ENCODE measurements around the gene LHFPL3. TPM values are rescaled to one million over a fixed set of nuclear protein-coding genes. Genes with fewer than 3 reads are reported as not detected.
"Not testable (repeated sequence)": the region's sequence is repeated elsewhere in the genome, so short reads cannot be mapped to it uniquely, and the experiment has no call there.

The LHFPL3 gene
- total RNA-seq, 2 donors from 2014 or later = not detected

DNA sequence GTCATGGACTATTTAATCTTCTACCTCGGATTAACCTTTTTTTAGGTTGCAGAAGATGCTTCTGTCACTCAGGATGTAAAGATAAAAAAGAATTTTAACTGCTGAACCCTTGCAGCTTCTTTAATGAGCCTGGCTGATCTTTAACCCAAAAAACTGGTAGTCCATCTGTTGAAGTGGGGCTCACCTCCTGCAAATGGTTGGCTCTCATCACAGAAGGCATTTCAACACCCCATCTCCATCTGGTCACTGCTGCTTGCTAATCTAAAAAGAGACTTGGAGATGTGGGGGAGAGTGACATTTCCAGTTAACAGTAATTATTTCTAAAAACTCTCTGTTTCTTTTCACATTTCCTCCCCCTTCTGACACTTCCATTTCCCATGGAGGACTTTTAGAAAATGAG lies 208.6 kb downstream of the LHFPL3 start:
- no peak overlapping the region for H3K27ac Mint-ChIP-seq
- H3K27me3 Mint-ChIP-seq = no peaks in the 10 kb centered on the region
- peaks cover 13% of the 10 kb centered on the region for H3K9me3 Mint-ChIP-seq

DNA sequence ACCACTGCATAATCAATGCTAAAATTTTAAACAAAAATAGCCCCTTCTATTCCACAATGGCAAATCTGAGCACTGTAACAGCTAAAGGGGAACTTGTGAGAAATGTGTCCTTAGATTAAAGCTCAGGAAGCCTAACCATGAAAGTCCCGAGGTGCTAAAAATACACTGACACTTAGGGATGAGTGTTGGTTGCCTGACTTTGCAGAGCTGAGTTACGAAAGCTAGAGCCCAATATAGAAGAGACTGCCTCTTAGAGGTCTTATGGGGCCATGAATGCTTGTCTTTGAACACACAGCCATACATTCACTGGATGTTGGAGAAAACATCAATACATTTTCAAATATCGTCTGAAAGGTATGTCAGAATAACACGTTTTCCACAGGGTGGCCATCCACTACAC lies 209.7 kb downstream of the LHFPL3 start:
- Mint-ChIP-seq H3K36me3 (no peaks in the 10 kb centered on the region), H3K27me3 (no peaks in the 10 kb centered on the region), H3K9me3 (peaks cover 16% of the 10 kb centered on the region), H3K4me1 (ENCODE audit: low read depth in 2 of 2) (no peaks in the 10 kb centered on the region), H3K4me3 (no peak overlapping the region), H3K27ac (no peak overlapping the region)
- DNase-seq (ENCODE audit: low spot score) = no peak
- ATAC-seq = no peak

More for the DNA sequence above, 208.6 kb downstream of the LHFPL3 start:
- ATAC-seq (no peak), DNase-seq (ENCODE audit: low spot score) (no peak)
- Mint-ChIP-seq H3K36me3 (no peaks in the 10 kb centered on the region), H3K4me3 (no peak overlapping the region), H3K4me1 (ENCODE audit: low read depth in 2 of 2) (no peaks in the 10 kb centered on the region)

DNA sequence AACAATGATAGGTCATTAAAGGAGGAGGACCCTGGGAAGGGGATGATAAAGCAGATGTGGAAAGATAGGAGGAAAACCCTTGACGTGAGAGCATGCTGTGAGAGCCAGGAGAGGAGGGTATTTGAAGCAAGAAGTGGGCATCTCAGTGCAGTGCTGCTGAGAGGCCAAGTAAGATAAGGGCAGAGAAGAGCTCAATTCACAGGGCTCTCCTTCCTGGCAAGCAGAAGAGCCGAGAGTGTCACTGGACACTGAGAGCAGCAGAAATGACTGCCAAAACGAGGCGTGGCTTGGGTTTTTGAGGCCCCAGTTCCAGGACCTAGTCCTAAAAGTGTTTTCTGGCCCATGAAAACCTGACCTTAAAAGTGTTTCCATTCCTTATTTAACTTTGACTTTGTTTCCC lies 213.5 kb downstream of the LHFPL3 start:
- DNase-seq (ENCODE audit: low spot score) = no peak
- H3K27me3 Mint-ChIP-seq = no peaks in the 10 kb centered on the region
- H3K9me3 Mint-ChIP-seq = peaks cover 16% of the 10 kb centered on the region
- no peak overlapping the region for H3K27ac Mint-ChIP-seq
- ATAC-seq = no peak
- H3K36me3 Mint-ChIP-seq = no peaks in the 10 kb centered on the region
- H3K4me1 Mint-ChIP-seq (ENCODE audit: low read depth in 2 of 2) = no peaks in the 10 kb centered on the region
- H3K4me3 Mint-ChIP-seq = no peak overlapping the region

DNA sequence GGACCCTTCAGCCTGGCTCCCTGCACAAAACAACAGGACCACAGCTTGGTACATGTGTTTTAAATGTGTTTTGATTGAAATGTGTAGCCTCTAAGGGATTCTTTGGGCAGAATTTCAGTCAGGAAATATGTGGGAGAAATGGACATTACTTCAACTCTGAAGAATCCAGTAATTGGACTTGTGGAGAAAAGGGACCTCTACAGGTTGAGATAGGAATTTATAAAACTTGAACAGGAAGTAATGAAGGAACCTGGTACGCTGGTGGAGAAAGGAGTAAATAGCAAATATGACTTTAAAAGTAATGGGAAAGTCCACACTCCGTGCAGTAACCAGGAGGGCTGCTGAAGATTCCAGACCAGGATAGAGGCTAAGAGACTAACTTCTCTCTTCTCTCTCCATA lies 220.5 kb downstream of the LHFPL3 start:
- DNase-seq (ENCODE audit: low spot score) = no peak
- H3K4me1 Mint-ChIP-seq (ENCODE audit: low read depth in 2 of 2) = no peaks in the 10 kb centered on the region
- no peaks in the 10 kb centered on the region for H3K9me3 Mint-ChIP-seq
- H3K4me3 Mint-ChIP-seq = no peak overlapping the region
- no peaks in the 10 kb centered on the region for H3K36me3 Mint-ChIP-seq
- H3K27ac Mint-ChIP-seq = no peak overlapping the region
- ATAC-seq = no peak
- H3K27me3 Mint-ChIP-seq = no peaks in the 10 kb centered on the region

DNA sequence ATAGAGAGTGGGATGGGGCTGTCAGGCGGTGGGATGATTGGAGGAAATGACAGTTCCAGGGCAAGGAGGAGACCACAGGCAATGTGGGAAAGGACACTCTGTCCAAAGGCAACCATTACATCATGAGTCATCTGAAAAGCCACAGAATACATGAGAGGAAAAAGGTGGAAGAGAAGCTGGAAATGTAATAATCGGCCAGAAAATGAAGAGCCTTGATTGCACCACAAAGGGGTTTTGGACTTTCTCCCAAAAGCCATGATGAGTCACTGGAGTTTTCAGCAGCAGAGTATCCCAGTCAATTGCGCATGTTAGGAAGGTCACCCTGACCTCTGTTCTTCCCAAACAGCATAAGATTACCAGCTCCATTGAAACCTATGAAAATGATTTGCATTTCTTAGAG lies 222.0 kb downstream of the LHFPL3 start:
- Mint-ChIP-seq H3K9me3 (peaks cover 8% of the 10 kb centered on the region), H3K4me3 (no peak overlapping the region), H3K4me1 (ENCODE audit: low read depth in 2 of 2) (no peaks in the 10 kb centered on the region), H3K27me3 (no peaks in the 10 kb centered on the region), H3K36me3 (no peaks in the 10 kb centered on the region), H3K27ac (no peak overlapping the region)
- ATAC-seq (no peak), DNase-seq (ENCODE audit: low spot score) (no peak)

DNA sequence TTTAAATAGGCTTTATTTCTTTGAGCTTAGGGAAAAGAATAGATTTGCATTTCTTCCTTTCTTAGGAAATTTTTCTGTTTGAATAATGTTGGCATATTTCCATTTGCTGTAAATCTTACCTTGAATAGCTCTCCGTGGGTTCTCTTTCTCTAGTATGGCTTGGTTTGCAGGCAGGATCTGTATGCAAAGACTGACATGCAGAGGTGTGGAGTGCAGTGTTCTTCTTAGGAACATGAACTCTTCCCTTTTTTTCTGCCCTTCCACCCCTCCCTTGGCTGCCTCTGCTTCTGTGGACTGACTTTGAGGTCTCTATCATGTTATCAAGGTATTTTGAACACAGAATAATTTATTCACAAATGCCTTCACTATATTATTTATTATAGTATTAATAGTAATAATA lies 222.8 kb downstream of the LHFPL3 start:
- no peak for ATAC-seq

DNA sequence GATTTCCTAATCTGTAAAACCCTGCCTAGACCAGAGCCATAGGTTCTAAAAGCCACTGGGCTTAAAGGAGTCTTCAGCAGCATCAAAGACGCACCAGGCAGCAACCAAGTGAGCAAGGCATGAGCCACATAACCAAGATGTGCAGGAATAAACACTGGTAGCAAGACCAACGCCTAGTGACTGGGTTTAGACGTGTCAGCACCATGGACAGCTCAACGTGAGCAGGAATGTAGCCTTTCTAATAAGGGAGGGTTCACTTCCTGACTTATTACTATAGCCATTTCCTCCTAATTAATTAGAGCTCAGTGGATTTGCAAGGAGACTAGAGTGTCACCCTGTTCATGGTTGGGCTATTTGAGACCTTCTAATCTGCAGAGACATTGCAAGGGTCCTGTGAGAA lies 223.7 kb downstream of the LHFPL3 start:
- Mint-ChIP-seq H3K4me1 (ENCODE audit: low read depth in 2 of 2) (no peaks in the 10 kb centered on the region), H3K36me3 (peaks cover 3% of the 10 kb centered on the region), H3K27ac (no peak overlapping the region), H3K4me3 (no peak overlapping the region), H3K9me3 (peaks cover 16% of the 10 kb centered on the region), H3K27me3 (no peaks in the 10 kb centered on the region)
- no peak for ATAC-seq
- no peak for DNase-seq (ENCODE audit: low spot score)

More for the DNA sequence above, 222.8 kb downstream of the LHFPL3 start:
- H3K9me3 Mint-ChIP-seq = peaks cover 12% of the 10 kb centered on the region
- H3K4me1 Mint-ChIP-seq (ENCODE audit: low read depth in 2 of 2) = no peaks in the 10 kb centered on the region
- no peaks in the 10 kb centered on the region for H3K36me3 Mint-ChIP-seq
- no peak overlapping the region for H3K27ac Mint-ChIP-seq
- no peaks in the 10 kb centered on the region for H3K27me3 Mint-ChIP-seq
- H3K4me3 Mint-ChIP-seq = no peak overlapping the region
- no peak for DNase-seq (ENCODE audit: low spot score)

DNA sequence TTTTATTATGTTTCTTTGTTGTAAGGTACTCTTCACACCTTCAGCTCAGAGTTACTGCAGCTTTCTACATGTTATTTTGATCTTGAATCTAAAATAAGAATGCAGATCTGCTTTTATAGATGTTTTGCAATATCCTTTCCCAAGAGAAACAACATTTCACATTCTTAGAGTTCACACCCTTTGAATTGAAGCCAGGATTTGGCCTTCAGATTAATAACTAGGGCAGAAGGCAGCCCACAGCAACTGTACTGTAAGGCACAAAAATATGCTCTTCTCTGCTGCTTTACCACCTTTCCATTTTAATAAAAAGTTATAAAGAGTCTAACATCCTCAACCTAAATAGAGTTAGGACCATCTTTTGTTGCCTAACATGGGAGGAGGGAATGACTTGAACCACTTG lies 224.7 kb downstream of the LHFPL3 start:
- DNase-seq (ENCODE audit: low spot score) (no peak), ATAC-seq (no peak)
- Mint-ChIP-seq H3K4me1 (ENCODE audit: low read depth in 2 of 2) (no peaks in the 10 kb centered on the region), H3K36me3 (peaks cover 5% of the 10 kb centered on the region), H3K9me3 (peaks cover 18% of the 10 kb centered on the region), H3K27ac (no peak overlapping the region), H3K4me3 (no peak overlapping the region), H3K27me3 (no peaks in the 10 kb centered on the region)

DNA sequence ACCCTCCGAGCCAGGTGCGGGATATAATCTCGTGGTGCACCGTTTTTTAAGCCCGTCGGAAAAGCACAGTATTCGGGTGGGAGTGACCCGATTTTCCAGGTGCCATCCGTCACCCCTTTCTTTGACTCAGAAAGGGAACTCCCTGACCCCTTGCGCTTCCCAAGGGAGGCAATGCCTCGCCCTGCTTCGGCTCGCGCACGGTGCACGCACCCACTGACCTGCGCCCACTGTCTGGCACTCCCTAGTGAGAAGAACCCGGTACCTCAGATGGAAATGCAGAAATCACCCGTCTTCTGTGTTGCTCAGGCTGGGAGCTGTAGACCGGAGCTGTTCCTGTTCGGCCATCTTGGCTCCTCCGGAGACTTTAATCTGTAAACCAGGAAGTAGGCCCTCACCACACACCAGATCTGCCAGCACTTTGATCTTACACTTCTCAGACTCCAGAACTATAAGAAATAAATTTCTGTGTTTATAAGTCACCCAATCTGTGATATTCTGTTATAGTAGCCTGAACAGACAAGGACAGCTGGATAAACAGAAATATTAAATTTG lies 235.0 kb downstream of the LHFPL3 start:
- not testable (repeated sequence) for H3K9me3 Mint-ChIP-seq; H3K27ac Mint-ChIP-seq; ATAC-seq; H3K36me3 Mint-ChIP-seq; H3K27me3 Mint-ChIP-seq; DNase-seq (ENCODE audit: low spot score); H3K4me3 Mint-ChIP-seq; H3K4me1 Mint-ChIP-seq (ENCODE audit: low read depth in 2 of 2)

DNA sequence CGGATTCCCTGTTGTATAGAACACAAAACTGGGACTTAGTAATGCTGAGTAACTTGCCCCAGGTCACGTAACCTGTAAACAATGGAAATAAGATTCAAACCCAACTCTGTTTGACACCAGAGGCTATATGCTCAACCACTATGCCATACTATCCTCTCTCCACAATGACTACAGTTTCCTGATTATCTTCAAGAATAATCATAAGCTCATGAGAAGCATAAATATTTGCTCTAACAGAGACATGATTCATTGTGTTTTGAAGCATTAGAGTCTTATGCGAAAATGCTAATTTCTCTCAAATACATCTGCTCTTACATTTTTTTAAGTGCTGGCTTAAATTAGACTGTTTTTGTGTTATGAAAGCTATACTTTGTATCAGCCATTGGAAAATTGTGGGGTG lies 241.3 kb downstream of the LHFPL3 start:
- Mint-ChIP-seq H3K27ac (no peak overlapping the region), H3K4me1 (ENCODE audit: low read depth in 2 of 2) (no peaks in the 10 kb centered on the region), H3K9me3 (no peaks in the 10 kb centered on the region), H3K27me3 (peaks cover 0 to 8% of the 10 kb centered on the region in 2 donors), H3K4me3 (no peak overlapping the region), H3K36me3 (no peaks in the 10 kb centered on the region)
- no peak for DNase-seq (ENCODE audit: low spot score)
- ATAC-seq = no peak

DNA sequence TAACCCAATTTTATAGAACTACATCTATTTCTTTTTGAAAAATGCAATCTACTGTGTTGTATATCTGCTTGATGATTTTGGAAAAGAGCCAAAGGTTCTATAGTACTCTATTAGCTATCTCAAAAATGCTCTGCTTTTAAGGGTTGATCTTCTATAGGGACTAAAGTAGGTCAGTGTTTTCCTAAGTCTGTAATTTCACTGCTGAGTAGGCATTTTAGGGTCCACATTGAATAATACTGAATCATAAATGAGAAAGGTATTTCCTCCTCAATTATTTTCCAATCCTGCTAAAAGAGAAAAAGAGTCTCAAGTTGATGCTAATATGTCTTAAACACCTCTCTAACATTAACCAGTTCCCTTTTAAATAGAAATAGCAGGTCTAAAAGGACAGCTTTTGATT lies 244.2 kb downstream of the LHFPL3 start:
- no peaks in the 10 kb centered on the region for H3K4me1 Mint-ChIP-seq (ENCODE audit: low read depth in 2 of 2)
- H3K36me3 Mint-ChIP-seq = no peaks in the 10 kb centered on the region
- H3K9me3 Mint-ChIP-seq = no peaks in the 10 kb centered on the region
- DNase-seq (ENCODE audit: low spot score) (no peak), ATAC-seq (no peak)
- H3K4me3 Mint-ChIP-seq = no peak overlapping the region
- H3K27ac Mint-ChIP-seq = no peak overlapping the region
- peaks cover 0 to 8% of the 10 kb centered on the region in 2 donors for H3K27me3 Mint-ChIP-seq

DNA sequence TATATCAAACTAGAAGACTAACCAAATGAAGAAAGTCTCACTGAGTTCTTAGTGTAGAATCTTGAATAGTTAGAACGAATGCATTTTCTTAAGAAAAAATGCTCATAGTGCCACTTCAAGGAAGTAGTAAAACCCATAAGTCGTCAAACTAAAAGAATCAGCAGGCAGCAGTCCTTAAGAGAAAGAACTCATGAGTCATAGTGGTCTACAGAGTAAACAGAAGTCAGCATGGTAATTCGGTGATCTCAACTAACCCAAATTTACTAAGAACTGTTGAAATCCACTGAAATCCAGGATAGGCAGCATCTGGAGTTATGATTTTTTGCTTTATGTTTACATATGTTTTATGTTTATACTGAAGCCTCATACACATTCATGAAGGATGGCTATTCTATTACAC lies 256.2 kb downstream of the LHFPL3 start:
- DNase-seq (ENCODE audit: low spot score) (no peak), ATAC-seq (no peak)
- H3K36me3 Mint-ChIP-seq = no peaks in the 10 kb centered on the region
- no peak overlapping the region for H3K4me3 Mint-ChIP-seq
- H3K27ac Mint-ChIP-seq = no peak overlapping the region
- peaks cover 0 to 8% of the 10 kb centered on the region in 2 donors for H3K27me3 Mint-ChIP-seq
- H3K4me1 Mint-ChIP-seq (ENCODE audit: low read depth in 2 of 2) = no peaks in the 10 kb centered on the region
- no peaks in the 10 kb centered on the region for H3K9me3 Mint-ChIP-seq

DNA sequence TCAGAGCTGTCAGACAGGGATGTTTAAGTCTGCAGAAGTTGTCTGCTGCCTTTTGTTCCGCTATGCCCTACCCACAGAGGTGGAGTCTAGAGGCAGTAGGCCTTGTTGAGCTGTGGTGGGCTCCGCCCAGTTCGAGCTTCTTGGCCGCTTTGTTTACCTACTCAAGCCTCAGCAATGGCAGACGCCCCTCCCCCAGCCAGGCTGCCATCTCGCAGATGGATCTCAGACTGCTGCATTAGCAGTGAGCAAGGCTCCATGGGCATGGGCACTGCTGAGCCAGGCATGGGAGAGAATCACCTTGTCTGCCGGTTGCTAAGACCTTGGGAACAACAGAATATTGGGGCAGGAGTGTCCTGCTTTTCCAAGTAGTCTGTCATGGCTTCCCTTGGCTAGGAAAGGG lies 267.2 kb downstream of the LHFPL3 start:
- DNase-seq (ENCODE audit: low spot score); H3K27me3 Mint-ChIP-seq; H3K4me1 Mint-ChIP-seq (ENCODE audit: low read depth in 2 of 2); H3K27ac Mint-ChIP-seq; ATAC-seq; H3K4me3 Mint-ChIP-seq; H3K36me3 Mint-ChIP-seq: not testable (repeated sequence)
- peaks cover 11% of the 10 kb centered on the region for H3K9me3 Mint-ChIP-seq

DNA sequence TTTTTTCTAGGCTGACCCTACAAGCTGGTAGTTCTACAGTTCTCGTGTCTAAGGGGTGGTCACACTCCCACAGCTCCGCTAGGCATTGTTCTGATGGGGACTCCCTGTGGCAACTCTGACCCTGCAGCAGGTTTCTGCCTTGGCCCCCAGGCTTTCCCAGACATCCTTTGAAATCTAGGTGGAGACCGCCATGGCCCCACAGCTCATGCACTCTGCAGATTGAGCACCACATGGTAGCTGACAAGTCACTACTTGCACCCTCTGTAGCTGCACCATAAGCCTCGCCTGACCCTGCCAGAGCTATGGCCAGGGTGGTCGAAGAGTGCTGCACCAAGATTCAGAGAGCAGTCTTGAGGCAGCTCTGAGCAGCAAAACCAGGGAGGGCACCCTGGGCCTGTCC lies 275.6 kb downstream of the LHFPL3 start:
- DNase-seq (ENCODE audit: low spot score) (no peak), ATAC-seq (no peak)
- Mint-ChIP-seq H3K36me3 (no peaks in the 10 kb centered on the region), H3K27ac (no peak overlapping the region), H3K9me3 (peaks cover 4% of the 10 kb centered on the region), H3K4me3 (no peak overlapping the region), H3K4me1 (ENCODE audit: low read depth in 2 of 2) (no peaks in the 10 kb centered on the region), H3K27me3 (peaks cover 0 to 5% of the 10 kb centered on the region in 2 donors)

DNA sequence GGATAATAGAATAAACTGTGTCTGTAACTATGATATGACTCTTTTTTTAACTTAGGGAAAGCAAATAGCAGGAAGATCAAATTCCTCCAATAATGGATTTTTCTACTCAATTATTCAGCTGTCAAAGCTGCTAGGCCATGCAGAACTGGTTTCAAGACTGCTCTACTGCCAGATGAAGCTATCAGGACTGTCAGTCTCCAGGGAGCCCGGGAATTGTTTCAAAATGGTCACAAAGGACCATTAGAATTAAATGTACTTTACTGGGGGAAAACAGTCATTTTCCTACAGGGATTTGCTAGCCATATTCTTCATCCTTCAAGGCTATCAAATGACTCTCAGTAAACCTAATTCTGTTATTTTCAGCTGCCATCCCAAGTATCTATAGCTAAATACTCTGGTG lies 276.3 kb downstream of the LHFPL3 start:
- no peaks in the 10 kb centered on the region for H3K36me3 Mint-ChIP-seq
- DNase-seq (ENCODE audit: low spot score) (no peak), ATAC-seq (no peak)
- H3K27me3 Mint-ChIP-seq = peaks cover 0 to 5% of the 10 kb centered on the region in 2 donors
- no peak overlapping the region for H3K4me3 Mint-ChIP-seq
- peaks cover 4% of the 10 kb centered on the region for H3K9me3 Mint-ChIP-seq
- H3K4me1 Mint-ChIP-seq (ENCODE audit: low read depth in 2 of 2) = no peaks in the 10 kb centered on the region
- H3K27ac Mint-ChIP-seq = no peak overlapping the region

Measured in natural killer cell treated with Interleukin-12 subunit alpha and Interleukin-12 subunit beta and Interleukin-15 and Interleukin-18, amount 100 ng/mL, for 72 hours (primary cell).